DMS53 treated with DMSO at 0.1 percent for 48 hours (cell line): Measurements from ENCODE around the gene C1QL4.
A peak's percentile ranks its signal among the peaks of the same experiment; 100 is the strongest.
"Not testable (repeated sequence)": the region's sequence is repeated elsewhere in the genome, so short reads cannot be mapped to it uniquely, and the experiment has no call there.

Experiments
- DNase-seq: peaks from one replicate; lab custom pipeline; 2025; ENCODE audit not compliant: unreplicated experiment; lab: John Stamatoyannopoulos, UW

C1QL4 gene

GRCh38 chr12:49336645-49337584 lies at the start of gene C1QL4:
TSS of gene C1QL4 (minus strand) at chr12:49337188. CDS start at chr12:49336477, 711 bp downstream.
- DNase-seq: peak; percentile 45

- DNase-seq: not testable (repeated sequence)
Observed at GRCh38 chr12:49380184-49380583, 43.2 kb upstream of the C1QL4 start.

GRCh38 chr12:49377386-49377785 lies 40.4 kb upstream of the C1QL4 start:
- no peak for DNase-seq

GRCh38 chr12:49375406-49375805 lies 38.4 kb upstream of the C1QL4 start:
- no peak for DNase-seq

GRCh38 chr12:49370539-49370938 lies 33.6 kb upstream of the C1QL4 start:
- DNase-seq: no peak

GRCh38 chr12:49369411-49370145 lies 32.6 kb upstream of the C1QL4 start:
- DNase-seq: no peak

GRCh38 chr12:49368240-49368600 lies 31.2 kb upstream of the C1QL4 start:
- DNase-seq: no peak

- DNase-seq: no peak
Observed at GRCh38 chr12:49367381-49368239, 30.6 kb upstream of the C1QL4 start, which contains the start of gene SPATS2. TSS of gene SPATS2 (plus strand) at chr12:49367462. CDS start at chr12:49461013, 93,551 bp downstream.

- peak; percentile 81 for DNase-seq
Observed at GRCh38 chr12:49366652-49367380, 29.8 kb upstream of the C1QL4 start.

GRCh38 chr12:49366096-49366651 lies 29.2 kb upstream of the C1QL4 start:
- DNase-seq: no peak

GRCh38 chr12:49365542-49365941 lies 28.6 kb upstream of the C1QL4 start:
- DNase-seq: no peak

GRCh38 chr12:49364989-49365388 lies 28.0 kb upstream of the C1QL4 start:
- no peak for DNase-seq

GRCh38 chr12:49362077-49362476 lies 25.1 kb upstream of the C1QL4 start:
- no peak for DNase-seq

GRCh38 chr12:49359671-49360070 lies 22.7 kb upstream of the C1QL4 start:
- no peak for DNase-seq

GRCh38 chr12:49358483-49359141 lies 21.6 kb upstream of the C1QL4 start:
- DNase-seq: peak; percentile 81

GRCh38 chr12:49357103-49357678 lies 20.2 kb upstream of the C1QL4 start:
- peak; percentile 33 for DNase-seq

GRCh38 chr12:49355913-49356312 lies 18.9 kb upstream of the C1QL4 start:
- DNase-seq: no peak

GRCh38 chr12:49352351-49352750 lies 15.4 kb upstream of the C1QL4 start:
- no peak for DNase-seq

GRCh38 chr12:49349266-49349665 lies 12.3 kb upstream of the C1QL4 start:
- DNase-seq: no peak
